ENCODE measurements around the gene PDE4D. TPM values are rescaled to one million over a fixed set of nuclear protein-coding genes. Genes with fewer than 3 reads are reported as not detected.

The PDE4D gene
- total RNA-seq, 4 donors from 2014 or later = 6.0 to 36.2 (median 10.0) TPM

DNA sequence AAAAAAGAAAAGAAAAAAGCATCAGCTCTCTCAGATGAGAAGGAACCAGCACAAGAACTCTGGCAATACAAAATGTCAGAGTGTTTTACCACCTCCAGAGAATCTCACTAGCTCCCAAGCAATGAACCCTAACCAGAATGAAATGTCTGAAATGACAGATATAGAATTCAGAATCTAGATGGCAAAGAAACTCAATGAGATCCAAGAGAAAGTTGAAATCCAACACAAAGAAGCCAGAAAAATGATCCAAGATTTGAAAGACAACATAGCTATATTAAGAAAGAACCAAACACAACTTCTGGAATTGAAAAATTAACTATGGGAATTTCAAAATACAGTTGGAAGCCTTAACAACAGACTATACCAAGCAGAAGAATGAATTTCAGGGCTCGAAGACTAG, 396.3 kb downstream of the PDE4D start:
- H3K4me3 ChIP-seq = no peak overlapping the region
- H3K9me3 ChIP-seq = no peaks in the 10 kb centered on the region
- no peak for TF ChIP-seq POLR2A (IDR thresholded peaks at IDR 0.05)
- TF ChIP-seq, protein P1, sequence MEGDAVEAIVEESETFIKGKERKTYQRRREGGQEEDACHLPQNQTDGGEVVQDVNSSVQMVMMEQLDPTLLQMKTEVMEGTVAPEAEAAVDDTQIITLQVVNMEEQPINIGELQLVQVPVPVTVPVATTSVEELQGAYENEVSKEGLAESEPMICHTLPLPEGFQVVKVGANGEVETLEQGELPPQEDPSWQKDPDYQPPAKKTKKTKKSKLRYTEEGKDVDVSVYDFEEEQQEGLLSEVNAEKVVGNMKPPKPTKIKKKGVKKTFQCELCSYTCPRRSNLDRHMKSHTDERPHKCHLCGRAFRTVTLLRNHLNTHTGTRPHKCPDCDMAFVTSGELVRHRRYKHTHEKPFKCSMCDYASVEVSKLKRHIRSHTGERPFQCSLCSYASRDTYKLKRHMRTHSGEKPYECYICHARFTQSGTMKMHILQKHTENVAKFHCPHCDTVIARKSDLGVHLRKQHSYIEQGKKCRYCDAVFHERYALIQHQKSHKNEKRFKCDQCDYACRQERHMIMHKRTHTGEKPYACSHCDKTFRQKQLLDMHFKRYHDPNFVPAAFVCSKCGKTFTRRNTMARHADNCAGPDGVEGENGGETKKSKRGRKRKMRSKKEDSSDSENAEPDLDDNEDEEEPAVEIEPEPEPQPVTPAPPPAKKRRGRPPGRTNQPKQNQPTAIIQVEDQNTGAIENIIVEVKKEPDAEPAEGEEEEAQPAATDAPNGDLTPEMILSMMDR (IDR thresholded peaks at IDR 0.05) = no peak
- no peak for DNase-seq
- no peaks in the 10 kb centered on the region for H3K4me1 ChIP-seq
- H3K36me3 ChIP-seq = peaks cover 0 to 6% (median 0%) of the 10 kb centered on the region in 3 donors
- intact Hi-C loops (cut with DNase I) = no loop called here
- WGBS, 2 donors = 79 to 89% methylated on average over 1 of the region's 1 CpG
- H3K27ac ChIP-seq = no peak overlapping the region
- H3K27me3 ChIP-seq = no peaks in the 10 kb centered on the region

DNA sequence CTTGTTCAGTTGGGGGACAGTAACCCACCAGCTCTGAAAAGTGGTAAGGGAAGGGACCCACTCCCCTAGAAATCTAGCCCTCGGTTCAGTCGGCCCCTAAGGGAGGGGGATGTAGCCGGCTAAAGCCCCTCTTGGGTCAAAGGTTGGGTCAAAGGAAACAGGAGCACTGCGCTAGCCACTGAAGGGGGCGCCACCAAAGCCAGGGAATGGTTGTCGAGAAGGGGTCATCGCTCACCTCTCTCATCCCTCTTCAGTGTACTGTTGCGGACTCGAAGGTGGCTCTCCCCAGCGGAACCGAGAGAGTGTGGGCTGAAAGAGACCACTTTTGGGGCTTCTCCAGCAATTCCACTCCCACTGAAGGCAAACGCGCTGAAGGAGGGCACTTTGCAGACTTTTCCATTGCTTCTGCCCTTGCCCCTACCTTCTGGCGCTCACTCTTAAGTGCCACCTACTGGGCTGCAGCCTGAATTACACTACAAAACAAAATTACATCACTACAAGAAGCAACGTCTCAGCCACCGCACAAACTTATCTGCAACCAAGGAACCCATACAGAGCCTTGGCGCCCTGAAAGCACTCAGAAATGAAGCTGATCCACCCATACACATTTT, 396.9 kb downstream of the PDE4D start:
- Histone ChIP-seq H3K4me3 (no peak overlapping the region), H3K36me3 (peaks cover 0 to 6% (median 0%) of the 10 kb centered on the region in 3 donors), H3K27me3 (no peaks in the 10 kb centered on the region), H3K27ac (no peak overlapping the region), H3K9me3 (no peaks in the 10 kb centered on the region), H3K4me1 (no peaks in the 10 kb centered on the region)
- no peak for TF ChIP-seq POLR2A (IDR thresholded peaks at IDR 0.05)
- TF ChIP-seq, protein P1 (IDR thresholded peaks at IDR 0.05) = peak in 1 of 6 experiments; percentile 42
- WGBS, 2 donors = 79 to 95% methylated on average over 14 of the region's 17 CpGs
- intact Hi-C loops (cut with DNase I) = no loop called here
- no peak for DNase-seq

DNA sequence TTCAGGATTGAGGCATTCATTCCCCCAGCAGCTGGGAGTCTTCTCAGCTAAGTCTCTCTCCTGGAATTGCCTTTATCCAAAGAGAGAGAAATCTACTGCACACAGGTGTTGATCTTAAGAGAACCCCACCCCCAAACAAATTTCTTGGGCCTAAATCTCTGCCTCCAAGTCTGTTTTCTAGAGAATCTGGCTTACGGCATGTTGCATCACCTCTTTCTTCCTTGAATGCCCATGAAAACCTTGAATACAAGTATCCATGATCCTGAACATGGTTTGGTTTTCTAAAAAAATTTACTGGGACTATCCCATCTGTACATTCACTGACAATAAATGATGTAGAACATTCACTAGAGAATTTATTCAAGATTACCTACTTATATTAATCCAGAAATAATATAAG, 401.6 kb downstream of the PDE4D start:
- intact Hi-C loops (cut with DNase I) = no loop called here
- DNase-seq = no peak
- Histone ChIP-seq H3K4me3 (no peak overlapping the region), H3K27me3 (no peaks in the 10 kb centered on the region), H3K36me3 (peaks cover 0 to 6% (median 0%) of the 10 kb centered on the region in 3 donors), H3K4me1 (no peaks in the 10 kb centered on the region), H3K9me3 (no peaks in the 10 kb centered on the region), H3K27ac (no peak overlapping the region)
- TF ChIP-seq POLR2A (IDR thresholded peaks at IDR 0.05) = no peak
- TF ChIP-seq, protein P1 (IDR thresholded peaks at IDR 0.05) = no peak
- WGBS, 2 donors = 100% methylated on average over 1 of the region's 1 CpG

DNA sequence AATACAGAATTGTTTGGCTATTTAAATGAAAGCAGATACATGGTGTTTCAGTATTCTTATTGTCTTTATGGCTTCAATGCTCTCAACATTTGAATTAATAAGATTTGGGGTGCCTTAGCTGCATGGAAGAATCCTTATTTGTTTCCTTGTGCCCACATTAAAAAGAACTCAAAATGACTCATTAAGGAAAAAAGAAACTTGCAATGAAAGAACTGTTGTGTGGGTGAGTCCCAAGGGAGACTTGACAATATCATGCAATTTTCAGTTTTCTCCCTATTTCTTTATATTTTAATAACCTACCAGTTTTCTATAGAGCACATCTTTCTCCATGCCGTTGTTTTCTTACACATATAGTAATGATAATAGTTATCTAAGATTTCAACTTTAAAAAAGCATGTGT, 404.0 kb downstream of the PDE4D start:
- H3K9me3 ChIP-seq = no peaks in the 10 kb centered on the region
- H3K4me1 ChIP-seq = no peaks in the 10 kb centered on the region
- H3K36me3 ChIP-seq = no peaks in the 10 kb centered on the region
- H3K4me3 ChIP-seq = no peak overlapping the region
- H3K27me3 ChIP-seq = no peaks in the 10 kb centered on the region
- peak overlapping the region in 1 of 4 donors; percentile 15 for H3K27ac ChIP-seq
- intact Hi-C loops (cut with DNase I) = no loop called here
- no peak for DNase-seq
- WGBS, 2 donors = 88 to 93% methylated on average over 1 of the region's 1 CpG
- TF ChIP-seq, protein P1 (IDR thresholded peaks at IDR 0.05) = no peak
- no peak for TF ChIP-seq POLR2A (IDR thresholded peaks at IDR 0.05)

DNA sequence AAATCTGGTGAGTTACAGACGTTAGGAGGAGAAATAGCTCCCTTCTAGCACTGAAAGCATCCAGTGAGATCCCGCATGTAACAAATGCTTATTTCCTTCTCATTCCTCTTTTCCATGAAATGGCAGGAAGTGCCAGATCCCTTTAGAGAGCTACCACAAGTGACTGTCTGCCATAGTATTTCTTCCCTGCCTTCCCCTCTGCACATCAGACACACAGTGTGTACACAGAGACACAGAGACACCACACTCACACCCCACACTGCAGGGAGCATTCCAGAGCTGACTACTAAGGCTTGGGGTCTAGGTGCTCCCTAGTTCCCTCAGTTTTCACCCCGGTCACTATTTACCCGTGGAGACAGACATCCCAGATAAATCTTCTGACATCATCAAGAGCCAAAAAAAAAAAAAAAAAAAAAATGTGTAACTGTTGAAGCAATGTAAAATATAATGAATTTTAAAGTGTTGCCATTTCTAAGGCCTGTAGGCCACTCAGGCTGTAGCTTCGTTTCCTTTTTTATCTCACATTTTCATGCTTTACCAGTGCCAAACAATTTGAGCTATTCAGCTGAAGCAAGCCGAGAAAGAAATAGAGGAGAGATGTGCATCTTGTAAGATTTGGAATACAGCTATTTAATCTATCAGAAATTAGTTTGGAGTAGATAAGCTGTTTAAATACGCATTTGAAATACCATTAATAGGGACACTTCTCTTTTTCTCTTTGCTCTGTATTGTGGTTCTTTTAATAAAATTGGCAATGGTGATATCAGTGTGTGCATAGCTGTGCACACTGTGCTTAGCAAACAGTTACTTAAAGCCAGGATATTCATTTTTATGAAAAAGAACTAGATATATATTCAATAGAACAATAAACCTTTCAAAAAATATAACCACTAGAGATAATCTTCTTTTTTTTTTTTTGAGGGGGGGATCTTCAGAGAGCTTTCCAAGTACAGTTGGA, 405.5 kb downstream of the PDE4D start:
- Histone ChIP-seq H3K4me3 (no peak overlapping the region), H3K36me3 (no peaks in the 10 kb centered on the region), H3K4me1 (no peaks in the 10 kb centered on the region), H3K9me3 (no peaks in the 10 kb centered on the region), H3K27me3 (no peaks in the 10 kb centered on the region), H3K27ac (peak overlapping the region in 2 of 4 donors; percentile 45 to 65)
- no peak for DNase-seq
- no peak for TF ChIP-seq POLR2A (IDR thresholded peaks at IDR 0.05)
- TF ChIP-seq, protein P1 (IDR thresholded peaks at IDR 0.05) = no peak
- 68 to 75% methylated on average over 7 of the region's 7 CpGs for WGBS, 2 donors
- intact Hi-C loops (cut with DNase I) = no loop called here

Data from esophagus squamous epithelium (tissue), 5 donors.